ENCODE results near the gene STC2.

STC2 gene

GRCh38 chr5:173271419-173271818 is 56.8 kb downstream of the STC2 start:
- in situ Hi-C loops (cut with HindIII; ENCODE audit: low sequenced_read_pairs), result loop anchor here (10.0 kb wide), 1 partner anchor 107 kb away; no protein-coding TSS in a partner anchor

- in situ Hi-C loops (cut with HindIII; ENCODE audit: low sequenced_read_pairs), result no loop called here
These were observed 59.3 kb downstream of the STC2 start for GRCh38 chr5:173268750-173269432.

GRCh38 chr5:173265433-173265832 is 62.8 kb downstream of the STC2 start:
- in situ Hi-C loops (cut with HindIII; ENCODE audit: low sequenced_read_pairs), result no loop called here

All from endothelial cell of hepatic sinusoid (primary cell).